HS-5 (cell line): ENCODE measurements around the gene LRRC59.
A peak's percentile ranks its signal among the peaks of the same experiment; 100 is the strongest.
"Not testable (repeated sequence)": the region's sequence is repeated elsewhere in the genome, so short reads cannot be mapped to it uniquely, and the experiment has no call there.

Experiments
- DNase-seq: peaks from one replicate; pipeline ENCODE4 v3.0.0-alpha.2; 2012; ENCODE audit warnings: low read depth

The LRRC59 gene

GRCh38 chr17:50397111-50397918, at the start of gene LRRC59:
LRRC59 (minus strand) TSS chr17:50397523; CDS start chr17:50397317, 206 bp downstream.
- peak; percentile 51 for DNase-seq

- no peak for DNase-seq
These were observed 48.5 kb upstream of the LRRC59 start for GRCh38 chr17:50445730-50446325.

- no peak for DNase-seq
These were observed 47.8 kb upstream of the LRRC59 start for GRCh38 chr17:50444841-50445715.

GRCh38 chr17:50443505-50443974, 46.2 kb upstream of the LRRC59 start:
- no peak for DNase-seq

GRCh38 chr17:50440838-50441829, 43.8 kb upstream of the LRRC59 start:
- DNase-seq: no peak

GRCh38 chr17:50440172-50440837, 43.0 kb upstream of the LRRC59 start:
- DNase-seq: no peak

GRCh38 chr17:50439008-50439407, 41.7 kb upstream of the LRRC59 start:
- DNase-seq: no peak

- no peak for DNase-seq
These were observed 40.1 kb upstream of the LRRC59 start for GRCh38 chr17:50437409-50437808.

GRCh38 chr17:50432125-50432762, 34.9 kb upstream of the LRRC59 start:
- DNase-seq: no peak

- no peak for DNase-seq
These were observed 33.7 kb upstream of the LRRC59 start for GRCh38 chr17:50430821-50431618.

- DNase-seq: no peak
These were observed 32.5 kb upstream of the LRRC59 start for GRCh38 chr17:50429793-50430192.

GRCh38 chr17:50428831-50429424, 31.6 kb upstream of the LRRC59 start:
- no peak for DNase-seq

- not testable (repeated sequence) for DNase-seq
These were observed 30.8 kb upstream of the LRRC59 start for GRCh38 chr17:50428126-50428525.

- DNase-seq: no peak
These were observed 29.8 kb upstream of the LRRC59 start for GRCh38 chr17:50426814-50427787.

GRCh38 chr17:50426472-50426782, 29.1 kb upstream of the LRRC59 start:
- DNase-seq: no peak

- no peak for DNase-seq
These were observed 28.6 kb upstream of the LRRC59 start, which contains the start of gene ACSF2 for GRCh38 chr17:50425682-50426471. ACSF2 (plus strand) TSS chr17:50426218; CDS start chr17:50426262, 44 bp downstream.
